ENCODE measurements around the gene SEMA5B. TPM values are rescaled to one million over a fixed set of nuclear protein-coding genes. Genes with fewer than 3 reads are reported as not detected.

The SEMA5B gene
- total RNA-seq, 1 experiment from 2014 or later, result 0.04 TPM

DNA sequence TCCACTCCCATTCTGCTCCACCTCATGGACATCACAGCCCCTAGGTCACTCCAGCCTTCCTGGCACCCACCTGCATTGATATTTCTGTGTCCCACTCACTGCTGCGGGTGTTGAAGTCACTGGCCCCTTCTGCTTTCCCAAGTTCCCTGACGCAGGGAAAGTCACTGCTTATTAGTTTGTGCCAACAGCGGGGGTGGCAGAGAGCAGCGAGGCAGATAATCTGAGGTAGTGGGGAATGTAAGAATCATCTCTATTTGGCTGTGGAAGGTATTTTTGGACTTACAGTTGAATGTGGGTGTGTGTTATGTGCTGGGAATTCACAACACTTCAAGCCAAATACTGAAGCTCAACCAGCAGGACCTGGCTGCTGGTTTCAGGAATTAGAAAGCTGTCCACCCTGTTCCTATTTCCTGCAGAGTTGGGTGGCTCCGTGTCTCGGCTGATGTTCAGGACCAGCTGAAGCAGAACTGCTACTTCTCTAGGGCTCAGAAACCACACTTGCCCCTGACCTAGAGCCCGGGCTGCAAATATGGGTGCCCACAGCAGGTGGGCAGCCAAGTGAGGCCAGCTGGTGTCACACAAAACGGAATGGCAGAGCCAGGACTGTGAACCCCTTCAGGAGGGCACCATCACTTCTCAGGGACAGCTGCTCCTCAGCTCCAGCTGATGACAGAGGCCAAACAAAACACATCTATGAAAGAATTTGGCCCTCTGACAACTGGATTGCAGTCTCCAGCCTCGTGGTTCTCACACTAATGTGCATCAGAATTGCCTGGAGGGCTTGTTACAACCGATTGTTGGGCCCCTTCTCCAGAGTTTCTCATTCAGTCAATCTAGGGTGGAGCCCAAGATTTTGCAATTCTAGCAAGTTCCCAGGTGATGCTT lies 57.7 kb downstream of the SEMA5B start:
- ChIA-PET CTCF (no interaction called here), POLR2A (ENCODE audit: unreplicated experiment) (no interaction called here)
- H3F3A ChIP-seq (ENCODE audit: low read length, unreplicated experiment), result no peaks in the 10 kb centered on the region
- no peak overlapping the region for H3K27ac ChIP-seq (ENCODE audit: low read length)
- intact Hi-C loops (cut with micrococcal nuclease), result no loop called here
- H3K36me3 ChIP-seq (ENCODE audit: low read depth, low read length), result no peaks in the 10 kb centered on the region
- TF ChIP-seq EZH2phosphoT487 (IDR thresholded peaks at IDR 0.05; ENCODE audit: borderline replicate concordance, low read length), result no peak
- TF ChIP-seq EZH2 (IDR thresholded peaks at IDR 0.05; ENCODE audit: low read length, unreplicated experiment), result no peak
- TF ChIP-seq, protein P1, sequence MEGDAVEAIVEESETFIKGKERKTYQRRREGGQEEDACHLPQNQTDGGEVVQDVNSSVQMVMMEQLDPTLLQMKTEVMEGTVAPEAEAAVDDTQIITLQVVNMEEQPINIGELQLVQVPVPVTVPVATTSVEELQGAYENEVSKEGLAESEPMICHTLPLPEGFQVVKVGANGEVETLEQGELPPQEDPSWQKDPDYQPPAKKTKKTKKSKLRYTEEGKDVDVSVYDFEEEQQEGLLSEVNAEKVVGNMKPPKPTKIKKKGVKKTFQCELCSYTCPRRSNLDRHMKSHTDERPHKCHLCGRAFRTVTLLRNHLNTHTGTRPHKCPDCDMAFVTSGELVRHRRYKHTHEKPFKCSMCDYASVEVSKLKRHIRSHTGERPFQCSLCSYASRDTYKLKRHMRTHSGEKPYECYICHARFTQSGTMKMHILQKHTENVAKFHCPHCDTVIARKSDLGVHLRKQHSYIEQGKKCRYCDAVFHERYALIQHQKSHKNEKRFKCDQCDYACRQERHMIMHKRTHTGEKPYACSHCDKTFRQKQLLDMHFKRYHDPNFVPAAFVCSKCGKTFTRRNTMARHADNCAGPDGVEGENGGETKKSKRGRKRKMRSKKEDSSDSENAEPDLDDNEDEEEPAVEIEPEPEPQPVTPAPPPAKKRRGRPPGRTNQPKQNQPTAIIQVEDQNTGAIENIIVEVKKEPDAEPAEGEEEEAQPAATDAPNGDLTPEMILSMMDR (conservative IDR thresholded peaks at IDR 0.05; ENCODE audit: low read depth, low read length), result no peak
- no peaks in the 10 kb centered on the region for H3K9me3 ChIP-seq (ENCODE audit: low read length)
- peak; percentile 17 for DNase-seq
- no peak overlapping the region for H3K9ac ChIP-seq (ENCODE audit: low read length)
- H3K9me2 ChIP-seq (replicated peaks; ENCODE audit: low read length), result no peaks in the 10 kb centered on the region
- H4K20me1 ChIP-seq (ENCODE audit: low read length), result no peaks in the 10 kb centered on the region
- BruUV-seq (replicated peaks), result no TSS peak
- peaks cover 61% of the 10 kb centered on the region for H3K27me3 ChIP-seq (ENCODE audit: low read length)
- no peak overlapping the region for H3K4me2 ChIP-seq (ENCODE audit: low read length)
- no peak overlapping the region for H3K4me3 ChIP-seq (ENCODE audit: low read length)
- ATAC-seq, result no peak
- peaks cover 9% of the 10 kb centered on the region for H3K4me1 ChIP-seq (ENCODE audit: insufficient read depth, low read length)
- no peak overlapping the region for H2AFZ ChIP-seq (ENCODE audit: low read length)
- H3K79me2 ChIP-seq (ENCODE audit: low read length), result no peaks in the 10 kb centered on the region

DNA sequence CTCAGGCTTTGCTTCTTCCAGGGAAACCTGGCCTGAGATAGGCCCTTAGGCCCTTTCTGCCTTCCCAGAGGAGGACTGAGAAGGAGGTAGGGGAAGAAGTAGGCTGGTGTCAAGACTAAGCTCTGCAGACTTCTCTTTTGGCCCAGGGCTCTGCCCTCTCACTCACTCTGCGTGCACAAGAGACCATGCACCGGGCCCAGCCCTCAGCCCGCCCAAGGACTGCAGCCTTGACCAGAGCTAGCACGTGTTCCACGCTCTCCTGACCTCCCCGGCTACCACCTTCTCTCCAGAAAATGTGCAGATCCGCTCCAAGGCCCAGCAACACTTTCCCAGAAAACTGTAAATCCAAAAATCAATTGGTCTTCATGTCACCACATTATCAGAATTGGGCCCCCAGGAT lies 59.8 kb downstream of the SEMA5B start:
- Histone ChIP-seq H3K9ac (ENCODE audit: low read length) (no peak overlapping the region), H3K4me3 (ENCODE audit: low read length) (no peak overlapping the region), H3K27ac (ENCODE audit: low read length) (no peak overlapping the region), H3K36me3 (ENCODE audit: low read depth, low read length) (no peaks in the 10 kb centered on the region), H3K79me2 (ENCODE audit: low read length) (no peaks in the 10 kb centered on the region), H3K4me2 (ENCODE audit: low read length) (no peak overlapping the region), H4K20me1 (ENCODE audit: low read length) (no peaks in the 10 kb centered on the region), H3K27me3 (ENCODE audit: low read length) (peaks cover 67% of the 10 kb centered on the region), H3K9me2 (replicated peaks; ENCODE audit: low read length) (no peaks in the 10 kb centered on the region), H3K9me3 (ENCODE audit: low read length) (no peaks in the 10 kb centered on the region), H2AFZ (ENCODE audit: low read length) (no peak overlapping the region), H3F3A (ENCODE audit: low read length, unreplicated experiment) (no peaks in the 10 kb centered on the region), H3K4me1 (ENCODE audit: insufficient read depth, low read length) (no peaks in the 10 kb centered on the region)
- ChIA-PET CTCF (no interaction called here), POLR2A (ENCODE audit: unreplicated experiment) (no interaction called here)
- intact Hi-C loops (cut with micrococcal nuclease), result no loop called here
- BruUV-seq (replicated peaks), result no TSS peak
- DNase-seq (no peak), ATAC-seq (no peak)
- no peak for TF ChIP-seq EZH2phosphoT487 (IDR thresholded peaks at IDR 0.05; ENCODE audit: borderline replicate concordance, low read length)
- no peak for TF ChIP-seq EZH2 (IDR thresholded peaks at IDR 0.05; ENCODE audit: low read length, unreplicated experiment)
- TF ChIP-seq, protein P1 (conservative IDR thresholded peaks at IDR 0.05; ENCODE audit: low read depth, low read length), result no peak

DNA sequence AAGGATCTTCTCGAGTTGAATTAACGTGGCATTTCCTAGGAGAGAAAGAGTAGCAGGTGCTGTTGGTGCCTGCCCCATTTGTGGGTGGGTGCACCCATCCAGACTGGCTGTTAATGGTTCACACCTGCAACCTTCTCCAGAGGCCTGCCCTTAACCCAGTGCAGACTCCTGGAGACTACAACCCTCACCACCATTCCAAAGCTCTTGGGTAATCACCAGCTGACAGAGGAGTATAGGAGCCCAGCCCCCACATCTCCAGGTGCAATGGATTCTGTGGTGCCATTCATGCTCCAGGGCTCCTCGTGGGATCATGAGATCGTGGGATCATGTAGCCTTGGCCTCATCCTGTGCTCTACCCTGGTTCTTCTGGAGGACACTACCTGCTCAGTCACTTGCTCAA lies 60.2 kb downstream of the SEMA5B start:
- Histone ChIP-seq H3K27me3 (ENCODE audit: low read length) (peaks cover 67% of the 10 kb centered on the region), H3K9ac (ENCODE audit: low read length) (no peak overlapping the region), H3K79me2 (ENCODE audit: low read length) (no peaks in the 10 kb centered on the region), H3K4me3 (ENCODE audit: low read length) (no peak overlapping the region), H3K9me3 (ENCODE audit: low read length) (no peaks in the 10 kb centered on the region), H3F3A (ENCODE audit: low read length, unreplicated experiment) (no peaks in the 10 kb centered on the region), H3K36me3 (ENCODE audit: low read depth, low read length) (no peaks in the 10 kb centered on the region), H3K4me2 (ENCODE audit: low read length) (no peak overlapping the region), H3K9me2 (replicated peaks; ENCODE audit: low read length) (no peaks in the 10 kb centered on the region), H3K27ac (ENCODE audit: low read length) (no peak overlapping the region), H3K4me1 (ENCODE audit: insufficient read depth, low read length) (no peaks in the 10 kb centered on the region), H2AFZ (ENCODE audit: low read length) (no peak overlapping the region), H4K20me1 (ENCODE audit: low read length) (no peaks in the 10 kb centered on the region)
- intact Hi-C loops (cut with micrococcal nuclease), result no loop called here
- POLR2A ChIA-PET (ENCODE audit: unreplicated experiment), result no interaction called here
- no peak for DNase-seq
- BruUV-seq (replicated peaks), result no TSS peak
- no peak for ATAC-seq
- TF ChIP-seq EZH2phosphoT487 (IDR thresholded peaks at IDR 0.05; ENCODE audit: borderline replicate concordance, low read length), result no peak
- TF ChIP-seq, protein P1 (conservative IDR thresholded peaks at IDR 0.05; ENCODE audit: low read depth, low read length), result no peak
- CTCF ChIA-PET, result no interaction called here

Data from PC-3 (cell line).